NCI-H1694 (cell line): ENCODE measurements around the gene RAB3A.

ENCODE experiments used
- DNase-seq: peaks from one replicate; lab custom pipeline; 2025; lab: John Stamatoyannopoulos, UW

RAB3A gene

DNA sequence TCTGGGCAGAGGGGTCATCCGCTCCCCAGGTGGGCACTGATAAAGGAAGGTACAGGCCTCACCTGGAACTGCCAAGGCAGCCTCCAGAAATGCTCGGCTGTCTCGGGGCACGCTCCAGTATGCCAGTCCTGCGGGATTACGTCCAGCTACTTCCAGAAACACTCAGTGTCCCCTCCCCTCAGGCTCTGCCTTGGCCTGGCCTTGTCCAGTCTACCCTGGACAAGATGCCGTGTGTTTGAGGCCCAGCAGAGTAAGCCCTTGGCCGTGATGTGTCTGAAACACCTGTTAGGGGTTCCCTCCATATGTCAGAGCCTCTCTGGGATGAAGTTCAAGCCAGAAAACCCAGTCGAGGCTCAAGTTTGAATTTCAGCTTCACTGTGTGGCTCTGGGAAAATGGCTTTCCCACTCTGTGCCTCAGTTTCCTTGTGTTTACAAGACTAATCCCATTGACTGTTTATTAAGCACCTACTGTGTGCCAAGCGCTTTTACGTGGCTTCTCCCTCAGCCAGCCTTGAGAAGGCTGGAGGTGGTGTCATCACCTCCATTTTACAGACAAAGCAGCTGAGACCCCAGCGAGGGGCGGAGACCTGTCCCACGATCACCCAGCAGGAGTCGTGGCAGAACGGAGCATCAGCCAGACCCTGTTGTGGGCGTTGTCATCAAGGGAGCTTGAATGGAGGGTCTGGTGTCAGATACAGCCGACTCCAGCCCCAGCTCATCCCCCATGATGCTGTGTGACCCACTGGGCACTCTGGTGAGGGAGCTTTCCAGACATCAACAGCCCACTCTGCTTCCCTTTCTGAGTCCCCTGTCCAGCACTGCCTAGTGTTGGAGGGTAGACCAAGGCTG lies 52.8 kb downstream of the RAB3A start:
- DNase-seq, result no peak

DNA sequence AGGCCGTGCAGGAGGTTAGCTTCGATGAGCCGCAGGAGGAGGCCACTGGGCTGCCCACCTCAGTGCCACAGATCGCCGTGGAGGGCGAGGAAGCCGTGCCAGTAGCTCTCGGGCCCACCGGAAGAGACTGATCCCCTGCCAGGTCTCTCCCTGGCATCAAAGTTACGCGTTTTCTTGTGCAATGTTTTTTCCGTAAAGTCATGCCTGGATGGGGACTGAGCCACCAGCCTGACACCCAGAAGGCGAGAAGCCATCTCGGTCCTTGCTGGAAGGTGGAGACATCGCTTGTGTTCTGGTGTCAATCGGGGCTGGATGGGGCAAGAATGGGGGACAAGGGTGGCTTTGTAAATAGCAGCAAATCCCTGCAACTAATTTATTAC lies 54.3 kb downstream of the RAB3A start:
- DNase-seq, result no peak

DNA sequence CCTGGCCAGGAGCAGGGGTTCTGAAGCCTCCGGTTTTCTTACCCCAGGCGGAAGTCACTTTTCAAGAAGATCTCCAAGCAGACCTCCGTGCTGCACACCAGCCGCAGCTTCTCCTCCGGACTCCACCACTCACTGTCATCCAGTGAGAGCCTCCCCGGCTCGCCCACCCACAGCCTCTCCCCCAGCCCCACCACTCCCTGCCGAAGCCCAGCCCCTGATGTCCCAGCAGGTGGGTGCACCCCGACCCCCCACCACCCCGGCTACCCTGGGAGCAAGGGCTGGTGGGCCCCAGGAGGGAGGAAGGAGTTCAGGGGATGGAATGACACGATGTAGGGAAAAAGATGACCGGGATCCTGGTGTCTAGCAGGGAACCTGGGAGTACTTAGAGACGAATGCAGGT lies 56.4 kb downstream of the RAB3A start:
- no peak for DNase-seq
